Nephron progenitor cell (in vitro differentiated cells): ENCODE measurements around the gene KRT36.

Experiments
- DNase-seq: peaks from one replicate; pipeline ENCODE4 v3.0.0; 2021
- H3K27ac Mint-ChIP-seq: 2 replicates; pipeline ENCODE4 v1.8.0; 2021; ENCODE audit warnings: mild to moderate bottlenecking, moderate library complexity, mixed read lengths
- H3K27me3 Mint-ChIP-seq: 2 replicates; pipeline ENCODE4 v1.8.0; 2021; ENCODE audit warnings: mild to moderate bottlenecking, low read depth, mixed read lengths; ENCODE audit not compliant: poor library complexity
- H3K36me3 Mint-ChIP-seq: 2 replicates; pipeline ENCODE4 v1.8.0; 2021; ENCODE audit warnings: low read depth, mixed read lengths
- H3K4me1 Mint-ChIP-seq: 2 replicates; pipeline ENCODE4 v1.8.0; 2021; ENCODE audit warnings: mixed read lengths
- H3K4me3 Mint-ChIP-seq: 2 replicates; pipeline ENCODE4 v1.8.0; 2021; ENCODE audit warnings: mild to moderate bottlenecking, moderate library complexity, mixed read lengths
- H3K9me3 Mint-ChIP-seq: 2 replicates; pipeline ENCODE4 v1.8.0; 2021; ENCODE audit warnings: mild to moderate bottlenecking, moderate library complexity, mixed read lengths
- TF ChIP-seq, protein P1 (sequence below): fragments of 200-600 bp; sonication (generic); IDR thresholded peaks from 2 replicates; pipeline ENCODE4 v1.5.0; 2021; ENCODE audit warnings: antibody characterized with exemption

The KRT36 gene

DNA sequence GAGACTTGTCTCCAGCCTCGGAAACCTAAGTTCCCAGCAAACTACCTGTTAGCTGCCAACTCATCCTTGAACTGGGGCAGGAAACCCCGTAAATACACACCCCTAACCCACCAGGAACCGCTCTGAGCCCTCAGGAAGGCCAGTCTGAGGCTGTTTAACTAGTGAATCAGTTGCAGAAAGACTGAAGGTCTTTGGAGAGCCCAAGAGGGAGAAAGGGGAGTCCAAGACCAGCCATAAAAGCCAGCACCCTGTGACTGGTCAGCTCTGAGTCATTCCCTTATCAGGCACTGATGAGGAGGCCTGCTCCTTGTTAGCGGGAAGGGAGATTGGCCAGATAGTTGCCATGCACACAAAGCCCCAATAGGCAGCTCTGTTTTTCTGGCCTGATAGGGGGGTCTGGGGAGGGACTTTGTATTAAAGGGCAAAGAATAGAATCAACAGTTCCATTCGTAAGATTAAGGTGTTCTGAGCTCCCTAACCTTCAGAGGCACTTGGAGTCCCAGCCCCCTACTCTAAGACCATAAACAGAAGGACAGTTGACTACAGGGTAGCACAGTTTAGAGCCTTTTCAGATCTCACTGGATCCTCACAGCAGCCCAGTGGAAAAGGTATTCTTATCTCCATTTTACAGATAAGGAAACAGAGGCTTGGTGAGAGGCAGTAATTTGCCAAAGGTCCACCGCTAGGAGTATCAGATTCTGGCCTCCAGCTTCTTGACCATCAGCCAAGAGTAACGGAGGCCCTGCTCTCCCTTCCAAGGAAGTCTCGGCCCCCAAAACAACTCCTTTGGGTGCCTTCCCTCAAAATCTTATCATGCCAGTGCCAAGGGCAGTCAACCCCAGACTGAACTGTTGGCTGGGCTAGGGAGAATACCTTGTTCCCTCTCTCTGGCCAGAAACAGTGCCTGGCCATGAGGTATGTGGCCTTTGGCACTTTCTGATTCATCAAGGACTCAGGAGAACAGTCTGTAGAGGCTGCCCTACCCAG, 40.6 kb upstream of the KRT36 start:
- TF ChIP-seq, protein P1, sequence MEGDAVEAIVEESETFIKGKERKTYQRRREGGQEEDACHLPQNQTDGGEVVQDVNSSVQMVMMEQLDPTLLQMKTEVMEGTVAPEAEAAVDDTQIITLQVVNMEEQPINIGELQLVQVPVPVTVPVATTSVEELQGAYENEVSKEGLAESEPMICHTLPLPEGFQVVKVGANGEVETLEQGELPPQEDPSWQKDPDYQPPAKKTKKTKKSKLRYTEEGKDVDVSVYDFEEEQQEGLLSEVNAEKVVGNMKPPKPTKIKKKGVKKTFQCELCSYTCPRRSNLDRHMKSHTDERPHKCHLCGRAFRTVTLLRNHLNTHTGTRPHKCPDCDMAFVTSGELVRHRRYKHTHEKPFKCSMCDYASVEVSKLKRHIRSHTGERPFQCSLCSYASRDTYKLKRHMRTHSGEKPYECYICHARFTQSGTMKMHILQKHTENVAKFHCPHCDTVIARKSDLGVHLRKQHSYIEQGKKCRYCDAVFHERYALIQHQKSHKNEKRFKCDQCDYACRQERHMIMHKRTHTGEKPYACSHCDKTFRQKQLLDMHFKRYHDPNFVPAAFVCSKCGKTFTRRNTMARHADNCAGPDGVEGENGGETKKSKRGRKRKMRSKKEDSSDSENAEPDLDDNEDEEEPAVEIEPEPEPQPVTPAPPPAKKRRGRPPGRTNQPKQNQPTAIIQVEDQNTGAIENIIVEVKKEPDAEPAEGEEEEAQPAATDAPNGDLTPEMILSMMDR: no peak
- peaks cover 9% of the 10 kb centered on the region for H3K36me3 Mint-ChIP-seq
- peaks cover 21% of the 10 kb centered on the region for H3K27me3 Mint-ChIP-seq
- H3K9me3 Mint-ChIP-seq: no peaks in the 10 kb centered on the region
- peaks cover 43% of the 10 kb centered on the region for H3K4me1 Mint-ChIP-seq
- peak overlapping the region; percentile 39 for H3K27ac Mint-ChIP-seq
- DNase-seq: no peak
- no peak overlapping the region for H3K4me3 Mint-ChIP-seq

DNA sequence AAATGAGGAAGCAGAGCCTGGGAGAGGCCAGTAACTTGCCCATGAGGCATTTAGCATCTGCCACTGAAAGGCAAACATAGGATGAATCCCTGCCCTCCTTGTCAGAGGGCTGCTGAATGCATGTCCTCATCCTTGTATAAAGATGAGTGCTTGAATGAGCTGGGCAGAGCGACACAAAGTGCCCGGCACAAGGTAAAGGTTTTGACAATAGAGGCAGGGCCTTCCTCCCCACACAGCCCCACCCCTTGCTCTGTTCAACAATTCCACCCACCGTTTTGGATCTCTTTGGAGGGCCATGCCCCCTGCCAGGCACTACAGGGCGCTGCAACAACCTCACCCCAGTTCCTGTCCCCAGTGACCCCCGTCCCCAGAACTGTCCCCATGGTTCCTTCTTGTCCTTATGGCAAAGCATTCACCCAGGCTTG, 39.8 kb upstream of the KRT36 start:
- no peaks in the 10 kb centered on the region for H3K9me3 Mint-ChIP-seq

DNA sequence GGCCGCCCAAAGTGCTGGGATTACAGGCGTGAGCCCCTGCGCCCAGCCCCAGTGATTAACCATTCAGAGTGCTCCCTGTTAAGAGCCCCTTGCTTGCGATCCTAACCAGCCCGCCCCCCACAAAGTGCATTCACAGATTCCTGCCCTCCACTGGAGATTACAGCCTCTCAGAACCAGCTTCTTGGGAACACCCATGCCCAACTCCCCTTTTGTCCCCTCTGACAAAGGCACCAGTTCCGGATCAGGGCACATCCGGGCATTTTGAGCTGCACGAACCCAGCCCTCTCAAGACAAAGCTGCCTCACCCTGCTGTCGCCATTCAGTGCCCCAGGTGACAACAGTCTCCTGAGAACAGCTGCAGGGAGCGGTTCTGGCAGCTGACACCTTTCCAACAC, 39.2 kb upstream of the KRT36 start:
- H3K36me3 Mint-ChIP-seq: peaks cover 19% of the 10 kb centered on the region
- H3K9me3 Mint-ChIP-seq: no peaks in the 10 kb centered on the region
- H3K27me3 Mint-ChIP-seq: peaks cover 21% of the 10 kb centered on the region
- peaks cover 49% of the 10 kb centered on the region for H3K4me1 Mint-ChIP-seq
- H3K27ac Mint-ChIP-seq: no peak overlapping the region
- peak overlapping the region; percentile 85 for H3K4me3 Mint-ChIP-seq
- TF ChIP-seq, protein P1: no peak
- no peak for DNase-seq

More for the DNA sequence above, 39.8 kb upstream of the KRT36 start:
- peaks cover 44% of the 10 kb centered on the region for H3K4me1 Mint-ChIP-seq
- no peak for DNase-seq
- TF ChIP-seq, protein P1: no peak
- peaks cover 21% of the 10 kb centered on the region for H3K27me3 Mint-ChIP-seq
- no peak overlapping the region for H3K27ac Mint-ChIP-seq
- peak overlapping the region; percentile 85 for H3K4me3 Mint-ChIP-seq
- peaks cover 15% of the 10 kb centered on the region for H3K36me3 Mint-ChIP-seq

DNA sequence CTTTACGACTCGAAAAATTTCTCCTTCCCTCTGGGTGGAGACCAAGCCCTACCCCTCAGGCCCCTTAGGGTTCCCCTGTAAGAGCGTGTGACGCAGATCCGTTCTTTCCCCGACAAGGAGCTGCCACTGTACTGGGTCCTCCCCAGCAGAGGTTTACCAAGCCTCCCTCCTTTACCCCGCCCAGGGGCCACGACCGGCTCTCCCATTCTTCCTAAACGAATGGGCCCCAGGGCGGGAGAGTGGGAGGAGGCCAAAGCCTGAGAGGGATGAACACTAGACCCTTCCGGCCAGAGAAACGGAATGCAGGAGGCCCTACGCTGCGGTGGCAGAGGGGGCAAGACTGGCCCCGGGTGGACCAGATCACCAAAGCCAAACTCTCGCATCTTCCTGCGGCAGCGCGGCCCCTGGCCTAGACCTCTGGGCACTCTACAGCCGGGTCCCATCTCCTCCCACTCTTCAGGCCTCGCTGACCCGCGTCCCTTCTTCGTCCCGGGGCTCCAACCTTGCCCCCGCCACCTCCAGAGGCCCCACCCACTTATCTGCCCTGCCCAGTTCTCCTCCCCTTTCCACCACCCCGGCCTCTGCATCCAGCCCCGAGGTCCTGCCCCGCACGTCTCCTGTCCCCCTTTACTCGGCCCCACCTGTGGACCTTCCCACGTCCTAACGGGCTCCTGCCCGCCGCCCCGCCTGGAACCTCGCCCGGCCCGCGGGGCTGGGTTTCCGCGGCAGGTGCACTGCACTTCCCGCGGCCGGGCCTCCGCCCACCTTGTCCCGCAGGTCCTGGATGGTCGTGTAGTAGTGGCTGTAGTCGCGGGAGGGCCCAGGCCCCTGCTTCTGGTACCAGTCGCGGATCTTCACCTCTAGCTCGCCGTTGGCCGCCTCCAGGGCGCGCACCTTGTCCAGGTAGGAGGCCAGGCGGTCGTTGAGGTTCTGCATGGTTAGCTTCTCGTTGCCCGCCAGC, 37.6 kb upstream of the KRT36 start:
- H3K9me3 Mint-ChIP-seq: no peaks in the 10 kb centered on the region
- TF ChIP-seq, protein P1: no peak
- H3K27me3 Mint-ChIP-seq: peaks cover 21% of the 10 kb centered on the region
- peak overlapping the region; percentile 85 for H3K4me3 Mint-ChIP-seq
- H3K36me3 Mint-ChIP-seq: peaks cover 19% of the 10 kb centered on the region
- peak; percentile 55 for DNase-seq
- H3K27ac Mint-ChIP-seq: no peak overlapping the region
- peaks cover 60% of the 10 kb centered on the region for H3K4me1 Mint-ChIP-seq

DNA sequence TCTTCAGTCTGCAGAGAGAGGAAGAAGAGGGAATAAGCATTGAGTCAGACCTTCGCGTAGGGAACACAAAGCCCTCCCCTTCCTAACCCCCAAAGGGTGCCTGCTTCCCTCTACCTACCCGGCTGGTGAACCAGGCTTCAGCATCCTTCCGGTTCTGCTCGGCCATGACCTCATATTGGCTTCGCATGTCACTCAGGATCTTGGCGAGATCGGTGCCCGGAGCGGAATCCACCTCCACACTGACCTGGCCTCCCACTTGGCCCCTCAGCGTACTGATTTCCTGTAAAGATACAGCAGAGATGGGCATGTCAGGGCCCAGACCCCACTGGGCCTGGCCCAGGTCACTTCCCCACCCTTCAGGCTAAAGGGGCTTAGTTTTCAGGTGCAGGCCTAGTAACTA, 34.6 kb upstream of the KRT36 start:
- Mint-ChIP-seq H3K4me1 (peaks cover 64% of the 10 kb centered on the region), H3K9me3 (no peaks in the 10 kb centered on the region), H3K27me3 (peaks cover 22% of the 10 kb centered on the region), H3K4me3 (no peak overlapping the region), H3K27ac (peak overlapping the region; percentile 83), H3K36me3 (peaks cover 19% of the 10 kb centered on the region)
- DNase-seq: no peak
- TF ChIP-seq, protein P1: no peak
